Mesendoderm (in vitro differentiated cells): ENCODE measurements around the gene PARVB.

Experiments
- DNase-seq: peaks from one replicate; pipeline ENCODE4 v3.0.0; 2013
- H2AK5ac ChIP-seq: 2 replicates; pipeline ENCODE4 v1.6.1; 2013; ENCODE audit warnings: low read length, inconsistent platforms
- H2BK120ac ChIP-seq: 2 replicates; pipeline ENCODE4 v1.6.1; 2013; ENCODE audit warnings: low read depth, mild to moderate bottlenecking, low read length, moderate library complexity, mixed read lengths
- H2BK15ac ChIP-seq: replicated peaks from 2 replicates; pipeline ENCODE4 v1.6.1; 2013; ENCODE audit warnings: low read depth, mild to moderate bottlenecking, moderate library complexity
- H2BK5ac ChIP-seq: 2 replicates; pipeline ENCODE4 v1.6.1; 2013; ENCODE audit warnings: low read length, inconsistent platforms
- H3K18ac ChIP-seq: 2 replicates; pipeline ENCODE4 v1.6.1; 2013; ENCODE audit warnings: mild to moderate bottlenecking, low read length, mixed read lengths
- H3K23ac ChIP-seq: one replicate; pipeline ENCODE4 v1.6.1; 2013; ENCODE audit warnings: low read length
- H3K27ac ChIP-seq: 2 replicates; pipeline ENCODE4 v1.5.1; 2013; ENCODE audit warnings: low read depth, mild to moderate bottlenecking, inconsistent platforms, low read length, moderate library complexity
- H3K27me3 ChIP-seq: 2 replicates; pipeline ENCODE4 v1.6.1; 2013; ENCODE audit warnings: low read length, control low read depth, mild to moderate bottlenecking, inconsistent platforms; ENCODE audit not compliant: insufficient read depth, poor library complexity
- H3K36me3 ChIP-seq: 2 replicates; pipeline ENCODE4 v1.6.1; 2013; ENCODE audit warnings: low read length, inconsistent platforms; ENCODE audit not compliant: control insufficient read depth, insufficient read depth
- H3K4ac ChIP-seq: one replicate; pipeline ENCODE4 v1.6.1; 2013; ENCODE audit warnings: low read depth, mild to moderate bottlenecking, low read length, moderate library complexity
- H3K4me1 ChIP-seq: 2 replicates; pipeline ENCODE4 v1.6.1; 2013; ENCODE audit warnings: low read depth, low read length, inconsistent platforms; ENCODE audit not compliant: control insufficient read depth
- H3K4me2 ChIP-seq: 2 replicates; pipeline ENCODE4 v1.6.1; 2013; ENCODE audit warnings: low read length
- H3K4me3 ChIP-seq: 2 replicates; pipeline ENCODE4 v1.5.1; 2013; ENCODE audit warnings: mild to moderate bottlenecking, low read length
- H3K56ac ChIP-seq: one replicate; pipeline ENCODE4 v1.6.1; 2013; ENCODE audit warnings: low read length
- H3K79me1 ChIP-seq: 2 replicates; pipeline ENCODE4 v1.6.1; 2013; ENCODE audit warnings: low read length, inconsistent platforms
- H3K79me2 ChIP-seq: 2 replicates; pipeline ENCODE4 v1.6.1; 2013; ENCODE audit warnings: mild to moderate bottlenecking, low read length; ENCODE audit not compliant: control insufficient read depth, insufficient read depth
- H3K9ac ChIP-seq: 2 replicates; pipeline ENCODE4 v1.6.1; 2013; ENCODE audit warnings: low read length, inconsistent platforms
- H4K5ac ChIP-seq: one replicate; pipeline ENCODE4 v1.6.1; 2013; ENCODE audit warnings: low read length
- H4K8ac ChIP-seq: one replicate; pipeline ENCODE4 v1.6.1; 2013; ENCODE audit warnings: low read depth, mild to moderate bottlenecking, control low read depth, low read length, moderate library complexity
- WGBS: extraction: QIAGEN DNeasy Blood & Tissue Kit; methylation state at CpG from one replicate; pipeline ENCODE4 v1.1.7; 2013; ENCODE audit warnings: low lambda C conversion rate, missing lambda C conversion rate; ENCODE audit not compliant: insufficient coverage; ENCODE audit errors: extremely low coverage; 5-methylcytosine and 5-hydroxymethylcytosine counted together

Gene PARVB

DNA sequence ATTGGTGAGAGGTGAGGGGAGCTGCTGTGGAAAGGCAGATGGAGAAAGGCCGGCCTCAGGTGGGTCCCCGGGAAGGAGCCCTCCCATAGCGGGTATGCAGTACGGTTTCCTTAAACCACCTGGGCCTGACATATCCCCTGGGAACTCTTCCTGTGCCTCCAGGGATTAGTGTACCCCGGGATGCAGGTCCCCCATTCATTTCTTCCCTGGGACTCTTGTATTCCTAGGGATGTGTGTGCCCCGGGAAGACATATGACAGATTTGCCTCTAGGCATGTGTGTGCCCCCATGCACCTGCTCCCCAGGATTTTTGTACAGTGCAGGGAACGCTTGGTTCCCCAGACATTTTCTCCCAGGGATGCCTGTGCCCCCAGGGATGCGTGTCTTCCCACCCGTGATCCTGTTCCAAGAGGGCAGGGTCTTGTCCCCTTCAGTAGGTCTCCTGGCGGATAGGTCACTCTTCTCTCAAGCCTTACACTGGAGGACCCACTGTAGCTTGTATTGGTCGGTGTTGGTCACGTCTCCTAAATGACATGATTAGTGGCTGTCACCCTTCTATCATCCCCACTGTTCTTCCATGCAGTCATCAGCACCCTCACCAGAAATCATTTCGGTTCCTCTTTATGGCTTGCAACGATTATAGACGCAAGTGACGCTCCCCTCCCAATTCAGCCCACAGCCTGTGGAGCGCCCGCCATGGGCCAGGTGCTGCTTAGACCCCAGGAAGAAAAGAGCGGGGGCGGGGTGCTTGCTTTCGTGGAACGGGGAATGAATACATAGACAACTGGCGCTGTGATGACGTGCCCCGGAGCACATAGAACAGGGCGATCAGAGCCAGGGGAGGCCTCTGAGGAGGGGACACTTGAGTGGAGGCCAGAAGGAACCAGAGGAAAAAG is 1.3 kb downstream of the PARVB start:
- no peak for DNase-seq

GRCh38 chr22:44026066-44026629 is 2.0 kb downstream of the PARVB start:
- no peak overlapping the region for H3K4me2 ChIP-seq
- H3K4me3 ChIP-seq = no peak overlapping the region
- no peak overlapping the region for H3K27ac ChIP-seq
- no peak overlapping the region for H2BK120ac ChIP-seq
- WGBS = no CpG with 5 or more reads among the region's 17 CpGs
- peak overlapping the region; percentile 34 for H3K56ac ChIP-seq
- H3K9ac ChIP-seq = no peak overlapping the region
- no peaks in the 10 kb centered on the region for H3K79me1 ChIP-seq
- H3K36me3 ChIP-seq = no peaks in the 10 kb centered on the region
- H4K5ac ChIP-seq = no peak overlapping the region
- H3K18ac ChIP-seq = no peak overlapping the region
- no peaks in the 10 kb centered on the region for H3K4me1 ChIP-seq
- H3K23ac ChIP-seq = no peak overlapping the region
- H2BK15ac ChIP-seq = no peak overlapping the region
- no peak overlapping the region for H3K4ac ChIP-seq
- H2AK5ac ChIP-seq = no peak overlapping the region
- DNase-seq = no peak
- no peak overlapping the region for H2BK5ac ChIP-seq
- H3K79me2 ChIP-seq = no peaks in the 10 kb centered on the region
- H3K27me3 ChIP-seq = no peaks in the 10 kb centered on the region
- H4K8ac ChIP-seq = no peak overlapping the region

More for the DNA sequence above, 1.3 kb downstream of the PARVB start:
- no peak overlapping the region for H3K4me2 ChIP-seq
- no peak overlapping the region for H2BK5ac ChIP-seq
- WGBS = no CpG with 5 or more reads among the region's 26 CpGs
- H3K56ac ChIP-seq = peak overlapping the region; percentile 25
- H3K18ac ChIP-seq = no peak overlapping the region
- H3K79me2 ChIP-seq = no peaks in the 10 kb centered on the region
- H3K4me3 ChIP-seq = no peak overlapping the region
- no peak overlapping the region for H2AK5ac ChIP-seq
- H3K79me1 ChIP-seq = no peaks in the 10 kb centered on the region
- no peak overlapping the region for H2BK120ac ChIP-seq
- no peak overlapping the region for H3K9ac ChIP-seq
- H4K8ac ChIP-seq = no peak overlapping the region
- H3K23ac ChIP-seq = no peak overlapping the region
- H3K27me3 ChIP-seq = no peaks in the 10 kb centered on the region
- H2BK15ac ChIP-seq = no peak overlapping the region
- no peak overlapping the region for H3K27ac ChIP-seq
- no peaks in the 10 kb centered on the region for H3K36me3 ChIP-seq
- H3K4ac ChIP-seq = no peak overlapping the region
- no peak overlapping the region for H4K5ac ChIP-seq
- no peaks in the 10 kb centered on the region for H3K4me1 ChIP-seq

DNA sequence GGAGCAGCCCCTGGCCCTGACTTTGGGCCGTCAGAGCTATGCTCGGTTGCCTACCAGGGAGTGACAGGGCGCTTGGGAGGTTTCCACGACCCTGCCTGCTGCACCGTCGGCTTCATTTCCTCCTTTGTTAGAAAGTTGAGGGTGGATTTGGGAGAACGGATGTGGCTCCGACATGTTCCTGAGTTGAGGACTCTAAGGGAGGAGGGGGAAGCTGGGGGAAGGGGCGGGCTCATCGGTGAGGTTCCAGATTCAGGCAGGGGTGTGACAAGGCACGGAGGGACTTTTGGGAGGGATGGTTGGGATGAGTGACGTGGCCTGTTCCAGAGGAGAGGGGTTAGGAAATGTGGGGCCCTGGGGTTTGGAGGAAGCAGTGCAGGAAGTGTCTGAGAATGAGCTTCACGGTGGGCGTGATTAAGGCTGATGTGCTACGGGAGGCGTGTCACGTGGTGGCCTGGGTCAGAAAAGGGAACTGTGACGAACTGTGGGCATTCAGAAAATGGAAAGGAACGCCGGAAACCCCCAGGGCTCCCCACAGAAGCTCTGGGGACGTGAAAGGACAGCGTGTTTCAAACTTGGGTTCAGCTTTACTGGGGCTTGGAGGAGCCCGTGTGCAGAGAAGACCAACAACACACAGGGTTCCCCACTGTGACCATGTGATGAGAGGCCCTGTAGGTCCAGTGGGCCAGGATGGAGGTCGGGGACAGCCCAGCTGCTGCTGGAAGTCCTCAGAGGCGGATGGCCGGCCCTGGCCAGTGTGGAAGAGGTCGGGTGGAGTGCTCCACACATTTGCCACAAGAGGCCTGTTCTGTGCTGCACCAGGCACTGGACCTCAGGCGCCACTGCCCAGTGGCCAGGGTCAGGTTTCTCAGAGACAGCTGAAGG is 2.8 kb downstream of the PARVB start:
- H2BK120ac ChIP-seq = no peak overlapping the region
- no peak overlapping the region for H4K8ac ChIP-seq

DNA sequence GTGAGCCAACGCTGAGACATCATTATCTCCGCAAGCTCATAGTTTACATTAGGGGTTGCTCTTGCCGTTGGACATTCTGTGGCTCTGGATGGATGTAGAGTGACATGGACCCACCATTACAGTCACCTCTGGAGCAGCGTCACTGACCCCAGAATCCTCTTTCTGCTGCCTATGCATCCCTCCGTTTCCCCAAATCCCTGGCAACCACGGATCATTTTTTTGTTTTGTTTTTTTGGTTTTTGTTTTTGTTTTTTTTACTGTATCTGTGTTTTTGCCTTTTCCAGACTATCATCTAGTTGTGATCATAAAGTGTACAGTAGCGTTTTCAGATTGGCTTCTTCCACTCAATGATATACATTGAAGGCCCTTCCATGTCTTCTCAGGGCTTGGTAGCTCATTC is 4.0 kb downstream of the PARVB start:
- H3K79me2 ChIP-seq = no peaks in the 10 kb centered on the region
- H3K36me3 ChIP-seq = no peaks in the 10 kb centered on the region
- no peak overlapping the region for H3K23ac ChIP-seq
- H3K79me1 ChIP-seq = no peaks in the 10 kb centered on the region
- H3K4me2 ChIP-seq = no peak overlapping the region
- no peak overlapping the region for H2BK5ac ChIP-seq
- no peak overlapping the region for H3K18ac ChIP-seq
- no peak overlapping the region for H3K9ac ChIP-seq
- H3K27me3 ChIP-seq = no peaks in the 10 kb centered on the region
- H3K27ac ChIP-seq = no peak overlapping the region
- no peak overlapping the region for H2AK5ac ChIP-seq
- H2BK15ac ChIP-seq = no peak overlapping the region
- H4K8ac ChIP-seq = no peak overlapping the region
- H2BK120ac ChIP-seq = no peak overlapping the region
- no CpG with 5 or more reads among the region's 7 CpGs for WGBS
- no peak overlapping the region for H3K4me3 ChIP-seq
- H3K4me1 ChIP-seq = no peaks in the 10 kb centered on the region
- no peak overlapping the region for H4K5ac ChIP-seq
- no peak for DNase-seq
- no peak overlapping the region for H3K56ac ChIP-seq
- H3K4ac ChIP-seq = no peak overlapping the region

More for the DNA sequence above, 2.8 kb downstream of the PARVB start:
- DNase-seq = no peak
- WGBS = no CpG with 5 or more reads among the region's 28 CpGs
- Histone ChIP-seq H3K36me3 (no peaks in the 10 kb centered on the region), H2AK5ac (no peak overlapping the region), H3K4me3 (no peak overlapping the region), H3K23ac (no peak overlapping the region), H3K79me1 (no peaks in the 10 kb centered on the region), H3K4ac (no peak overlapping the region), H3K27me3 (no peaks in the 10 kb centered on the region), H3K56ac (peak overlapping the region; percentile 34), H3K4me2 (no peak overlapping the region), H2BK5ac (no peak overlapping the region), H3K27ac (no peak overlapping the region), H4K5ac (no peak overlapping the region), H3K4me1 (no peaks in the 10 kb centered on the region), H3K18ac (no peak overlapping the region), H3K9ac (no peak overlapping the region), H2BK15ac (no peak overlapping the region), H3K79me2 (no peaks in the 10 kb centered on the region)

- Histone ChIP-seq H3K4me2 (no peak overlapping the region), H2BK120ac (no peak overlapping the region), H4K8ac (no peak overlapping the region), H3K27me3 (no peaks in the 10 kb centered on the region), H3K36me3 (no peaks in the 10 kb centered on the region), H3K9ac (no peak overlapping the region), H3K4me3 (no peak overlapping the region), H3K56ac (no peak overlapping the region), H3K79me1 (no peaks in the 10 kb centered on the region), H2AK5ac (no peak overlapping the region), H4K5ac (no peak overlapping the region), H3K4ac (no peak overlapping the region), H2BK5ac (no peak overlapping the region), H3K18ac (no peak overlapping the region), H3K79me2 (no peaks in the 10 kb centered on the region), H3K27ac (no peak overlapping the region), H3K23ac (no peak overlapping the region), H3K4me1 (no peaks in the 10 kb centered on the region), H2BK15ac (no peak overlapping the region)
- WGBS = no CpG with 5 or more reads among the region's 4 CpGs
- no peak for DNase-seq
These were observed 5.0 kb downstream of the PARVB start for GRCh38 chr22:44029069-44029468.
